ENCODE results near the gene KIF23. TPM values are rescaled to one million over a fixed set of nuclear protein-coding genes. Genes with fewer than 3 reads are reported as not detected.

The KIF23 gene
- total RNA-seq, 1 experiment from 2014 or later, result 100 TPM

- no TSS peak for BruUV-seq (replicated peaks)
- H3F3A ChIP-seq (ENCODE audit: insufficient read depth, low read depth), result peaks cover 22% of the 10 kb centered on the region
- no peak overlapping the region for H3K4me3 ChIP-seq
- peak overlapping the region; percentile 62 for H3K4me2 ChIP-seq
- H3K9me3 ChIP-seq (ENCODE audit: insufficient read depth, low read depth), result no peaks in the 10 kb centered on the region
- no peaks in the 10 kb centered on the region for H3K9me2 ChIP-seq (ENCODE audit: insufficient read depth)
- H4K20me1 ChIP-seq (ENCODE audit: insufficient read depth), result no peaks in the 10 kb centered on the region
- no peaks in the 10 kb centered on the region for H3K79me2 ChIP-seq (ENCODE audit: low read depth)
- no peak for TF ChIP-seq EZH2 (IDR thresholded peaks at IDR 0.05; ENCODE audit: low read depth)
- no peak for TF ChIP-seq CTCF (conservative IDR thresholded peaks at IDR 0.05)
- ChIA-PET POLR2A (ENCODE audit: unreplicated experiment) (no interaction called here), CTCF (interaction anchor here (0.5 to 0.6 kb wide), 2 partner anchors 1021 to 1979 kb away, joined by 3 read pairs; no protein-coding TSS in a partner anchor)
- H3K4me1 ChIP-seq (replicated peaks; ENCODE audit: insufficient read depth), result peaks cover 55% of the 10 kb centered on the region
- peak overlapping the region; percentile 80 for H3K27ac ChIP-seq
- DNase-seq, result peak; percentile 81 to 96
- intact Hi-C loops (cut with micrococcal nuclease; ENCODE audit: unreplicated experiment), result loop anchor here (5.0 kb wide), 1 partner anchor 1174 kb away; no protein-coding TSS in a partner anchor
- peak overlapping the region; percentile 20; the same call in 1 of the 2 replicates for H2AFZ ChIP-seq
- no peaks in the 10 kb centered on the region for H3K36me3 ChIP-seq (ENCODE audit: low read depth)
- no peaks in the 10 kb centered on the region for H3K27me3 ChIP-seq (ENCODE audit: insufficient read depth, low read depth)
Observed at GRCh38 chr15:69468241-69469121, 54.3 kb downstream of the KIF23 start.

- intact Hi-C loops (cut with micrococcal nuclease; ENCODE audit: unreplicated experiment), result loop anchor here (5.0 kb wide), 1 partner anchor 1173 kb away; no protein-coding TSS in a partner anchor
- no peaks in the 10 kb centered on the region for H3K9me2 ChIP-seq (ENCODE audit: insufficient read depth)
- H3K79me2 ChIP-seq (ENCODE audit: low read depth), result no peaks in the 10 kb centered on the region
- peak in 1 of 2 experiments; percentile 51 for DNase-seq
- BruUV-seq (replicated peaks), result no TSS peak
- POLR2A ChIA-PET (ENCODE audit: unreplicated experiment), result interaction anchor here (0.6 kb wide), 1 partner anchor 1362 kb away, joined by 6 read pairs; no protein-coding TSS in a partner anchor
- H3K9me3 ChIP-seq (ENCODE audit: insufficient read depth, low read depth), result no peaks in the 10 kb centered on the region
- H3K27ac ChIP-seq, result peak overlapping the region; percentile 80; the same call in 1 of the 2 replicates
- peaks cover 51% of the 10 kb centered on the region for H3K4me1 ChIP-seq (replicated peaks; ENCODE audit: insufficient read depth)
- TF ChIP-seq EZH2 (IDR thresholded peaks at IDR 0.05; ENCODE audit: low read depth), result no peak
- no peak for TF ChIP-seq CTCF (conservative IDR thresholded peaks at IDR 0.05)
- peak overlapping the region; percentile 62 for H3K4me2 ChIP-seq
- no peaks in the 10 kb centered on the region for H3K36me3 ChIP-seq (ENCODE audit: low read depth)
- H3F3A ChIP-seq (ENCODE audit: insufficient read depth, low read depth), result peaks cover 22% of the 10 kb centered on the region
- H3K27me3 ChIP-seq (ENCODE audit: insufficient read depth, low read depth), result no peaks in the 10 kb centered on the region
- no peak overlapping the region for H3K4me3 ChIP-seq
- no peaks in the 10 kb centered on the region for H4K20me1 ChIP-seq (ENCODE audit: insufficient read depth)
- H2AFZ ChIP-seq, result no peak overlapping the region
- CTCF ChIA-PET, result interaction anchor here (0.6 kb wide), 1 partner anchor 399 kb away, joined by 13 read pairs; no protein-coding TSS in a partner anchor
Observed at GRCh38 chr15:69469467-69470201, 55.5 kb downstream of the KIF23 start.

GRCh38 chr15:69472046-69472445, 57.9 kb downstream of the KIF23 start:
- Histone ChIP-seq H3K79me2 (ENCODE audit: low read depth) (no peaks in the 10 kb centered on the region), H2AFZ (no peak overlapping the region), H4K20me1 (ENCODE audit: insufficient read depth) (no peaks in the 10 kb centered on the region), H3K9me3 (ENCODE audit: insufficient read depth, low read depth) (no peaks in the 10 kb centered on the region), H3K4me1 (replicated peaks; ENCODE audit: insufficient read depth) (peaks cover 32% of the 10 kb centered on the region), H3K9me2 (ENCODE audit: insufficient read depth) (no peaks in the 10 kb centered on the region), H3K27me3 (ENCODE audit: insufficient read depth, low read depth) (no peaks in the 10 kb centered on the region), H3K27ac (no peak overlapping the region), H3F3A (ENCODE audit: insufficient read depth, low read depth) (peaks cover 18% of the 10 kb centered on the region), H3K36me3 (ENCODE audit: low read depth) (no peaks in the 10 kb centered on the region), H3K4me3 (no peak overlapping the region), H3K4me2 (no peak overlapping the region)
- BruUV-seq (replicated peaks), result no TSS peak
- no peak for DNase-seq
- TF ChIP-seq EZH2 (IDR thresholded peaks at IDR 0.05; ENCODE audit: low read depth) (no peak), CTCF (conservative IDR thresholded peaks at IDR 0.05) (no peak)
- CTCF ChIA-PET, result no interaction called here
- intact Hi-C loops (cut with micrococcal nuclease; ENCODE audit: unreplicated experiment), result no loop called here
- POLR2A ChIA-PET (ENCODE audit: unreplicated experiment), result no interaction called here
